Loucy (cell line): ENCODE data around the gene AQP1.

Experiments
- H2AFZ ChIP-seq: fragments of 200-600 bp; sonication (generic); 2 replicates; pipeline ENCODE4 v1.6.0; 2016; ENCODE audit warnings: antibody characterized with exemption, mild to moderate bottlenecking, low read length, moderate library complexity
- H3F3A ChIP-seq: fragments of 200-600 bp; 2 replicates; pipeline ENCODE4 v1.6.0; 2016; ENCODE audit warnings: antibody characterized with exemption, low read depth, mild to moderate bottlenecking
- H3K27me3 ChIP-seq: fragments of 200-600 bp; sonication (generic); 2 replicates; pipeline ENCODE4 v1.6.1; 2014; ENCODE audit warnings: low read length, mild to moderate bottlenecking; ENCODE audit not compliant: insufficient read depth, poor library complexity, severe bottlenecking
- H3K36me3 ChIP-seq: fragments of 200-600 bp; sonication (generic); 2 replicates; pipeline ENCODE4 v1.6.1; 2016; ENCODE audit warnings: low read length; ENCODE audit not compliant: insufficient read depth
- H3K4me1 ChIP-seq: fragments of 200-600 bp; sonication (generic); 2 replicates; pipeline ENCODE4 v1.5.1; 2014; ENCODE audit warnings: low read length, mild to moderate bottlenecking; ENCODE audit not compliant: insufficient read depth, poor library complexity, severe bottlenecking
- H3K4me2 ChIP-seq: fragments of 200-600 bp; sonication (generic); 2 replicates; pipeline ENCODE4 v1.6.0; 2014; ENCODE audit warnings: antibody characterized with exemption, low read length, low read depth, mild to moderate bottlenecking; ENCODE audit not compliant: poor library complexity, severe bottlenecking
- H3K4me3 ChIP-seq: fragments of 200-600 bp; sonication (generic); 2 replicates; pipeline ENCODE4 v1.5.1; 2014; ENCODE audit warnings: low read length, mild to moderate bottlenecking, mixed read lengths; ENCODE audit not compliant: poor library complexity, severe bottlenecking
- H3K79me2 ChIP-seq: fragments of 200-600 bp; sonication (generic); 2 replicates; pipeline ENCODE4 v1.6.1; 2014; ENCODE audit warnings: low read length; ENCODE audit not compliant: insufficient read depth
- H3K9ac ChIP-seq: fragments of 200-600 bp; sonication (generic); 2 replicates; pipeline ENCODE4 v1.6.0; 2014; ENCODE audit warnings: mild to moderate bottlenecking, low read depth, low read length, moderate library complexity; ENCODE audit not compliant: poor library complexity, severe bottlenecking
- H3K9me2 ChIP-seq: fragments of 200-600 bp; sonication (generic); replicated peaks from 2 replicates; pipeline ENCODE4 v1.6.1; 2016; ENCODE audit warnings: low read depth, low read length, mixed read lengths
- H3K9me3 ChIP-seq: fragments of 200-600 bp; sonication (generic); 2 replicates; pipeline ENCODE4 v1.6.1; 2014; ENCODE audit warnings: mild to moderate bottlenecking, antibody characterized with exemption, low read length, low read depth; ENCODE audit not compliant: insufficient read depth
- H4K20me1 ChIP-seq: fragments of 200-600 bp; sonication (generic); 2 replicates; pipeline ENCODE4 v1.6.0; 2014; ENCODE audit warnings: antibody characterized with exemption, low read length, mild to moderate bottlenecking; ENCODE audit not compliant: insufficient read depth, poor library complexity, severe bottlenecking
- EZH2phosphoT487 ChIP-seq: fragments of 200-600 bp; IDR thresholded peaks from 2 replicates; pipeline ENCODE4 v1.6.1; 2018; ENCODE audit warnings: antibody characterized with exemption, mild to moderate bottlenecking, moderate library complexity, borderline replicate concordance
- TF ChIP-seq, protein P1 (sequence below): fragments of 200-600 bp; sonication (generic); conservative IDR thresholded peaks from 2 replicates; pipeline ENCODE4 v1.5.1; 2014; ENCODE audit warnings: mild to moderate bottlenecking, antibody characterized with exemption, low read length

Gene AQP1

DNA sequence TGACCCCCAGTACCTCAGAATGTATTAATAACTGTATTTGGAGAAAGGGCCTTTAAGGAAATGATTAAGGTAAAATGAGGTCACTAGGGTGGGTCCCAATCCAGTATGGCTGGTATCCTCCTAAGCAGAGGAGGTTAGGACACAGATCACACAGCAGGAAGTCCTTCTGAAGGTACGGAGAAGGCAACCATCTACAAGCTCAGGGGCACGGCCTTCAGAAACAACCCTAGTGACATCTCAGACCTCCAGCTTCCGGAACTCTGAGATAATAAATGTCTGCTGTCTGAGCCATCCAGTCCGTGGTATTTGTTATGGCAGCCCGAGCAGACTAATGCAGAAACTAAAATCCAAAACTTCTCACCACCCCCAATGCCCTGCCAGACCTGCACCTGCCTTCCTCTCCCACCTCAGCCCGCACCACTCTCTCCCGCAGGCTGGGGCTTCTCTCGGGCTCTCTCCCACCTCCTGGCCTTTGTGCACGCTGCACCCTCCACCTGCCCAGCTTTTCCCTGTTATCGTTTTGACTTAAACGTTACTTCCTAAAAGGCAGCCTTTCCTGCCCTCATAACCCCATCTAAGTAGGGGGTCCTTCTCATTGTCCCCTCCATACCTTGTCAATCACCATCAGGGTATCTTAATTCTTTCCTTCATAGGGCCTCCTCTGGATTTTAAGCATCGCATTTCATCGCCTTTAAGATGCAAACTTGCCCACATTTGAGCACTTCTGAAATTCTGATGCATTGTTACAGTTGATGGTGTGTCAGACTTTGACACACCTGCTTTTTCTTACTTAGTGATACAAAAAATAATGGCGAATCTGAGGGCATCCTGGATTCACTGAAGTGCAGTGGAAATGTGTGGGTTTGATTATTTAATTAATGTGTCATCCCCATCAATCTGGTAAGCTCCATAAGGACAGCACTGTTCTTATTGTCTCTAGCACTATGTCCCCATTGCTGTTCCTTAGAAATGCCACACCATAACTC lies 32.2 kb upstream of the AQP1 start:
- no peaks in the 10 kb centered on the region for H3K36me3 ChIP-seq
- no peak overlapping the region for H3K4me2 ChIP-seq
- TF ChIP-seq EZH2phosphoT487: no peak
- TF ChIP-seq, protein P1, sequence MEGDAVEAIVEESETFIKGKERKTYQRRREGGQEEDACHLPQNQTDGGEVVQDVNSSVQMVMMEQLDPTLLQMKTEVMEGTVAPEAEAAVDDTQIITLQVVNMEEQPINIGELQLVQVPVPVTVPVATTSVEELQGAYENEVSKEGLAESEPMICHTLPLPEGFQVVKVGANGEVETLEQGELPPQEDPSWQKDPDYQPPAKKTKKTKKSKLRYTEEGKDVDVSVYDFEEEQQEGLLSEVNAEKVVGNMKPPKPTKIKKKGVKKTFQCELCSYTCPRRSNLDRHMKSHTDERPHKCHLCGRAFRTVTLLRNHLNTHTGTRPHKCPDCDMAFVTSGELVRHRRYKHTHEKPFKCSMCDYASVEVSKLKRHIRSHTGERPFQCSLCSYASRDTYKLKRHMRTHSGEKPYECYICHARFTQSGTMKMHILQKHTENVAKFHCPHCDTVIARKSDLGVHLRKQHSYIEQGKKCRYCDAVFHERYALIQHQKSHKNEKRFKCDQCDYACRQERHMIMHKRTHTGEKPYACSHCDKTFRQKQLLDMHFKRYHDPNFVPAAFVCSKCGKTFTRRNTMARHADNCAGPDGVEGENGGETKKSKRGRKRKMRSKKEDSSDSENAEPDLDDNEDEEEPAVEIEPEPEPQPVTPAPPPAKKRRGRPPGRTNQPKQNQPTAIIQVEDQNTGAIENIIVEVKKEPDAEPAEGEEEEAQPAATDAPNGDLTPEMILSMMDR: no peak
- H3K4me1 ChIP-seq: no peaks in the 10 kb centered on the region
- no peak overlapping the region for H2AFZ ChIP-seq
- H3K9me3 ChIP-seq: no peaks in the 10 kb centered on the region
- H3K9ac ChIP-seq: no peak overlapping the region
- H3K79me2 ChIP-seq: no peaks in the 10 kb centered on the region
- H3K27me3 ChIP-seq: no peaks in the 10 kb centered on the region
- no peaks in the 10 kb centered on the region for H3F3A ChIP-seq
- no peaks in the 10 kb centered on the region for H3K9me2 ChIP-seq
- no peak overlapping the region for H3K4me3 ChIP-seq
- H4K20me1 ChIP-seq: no peaks in the 10 kb centered on the region

DNA sequence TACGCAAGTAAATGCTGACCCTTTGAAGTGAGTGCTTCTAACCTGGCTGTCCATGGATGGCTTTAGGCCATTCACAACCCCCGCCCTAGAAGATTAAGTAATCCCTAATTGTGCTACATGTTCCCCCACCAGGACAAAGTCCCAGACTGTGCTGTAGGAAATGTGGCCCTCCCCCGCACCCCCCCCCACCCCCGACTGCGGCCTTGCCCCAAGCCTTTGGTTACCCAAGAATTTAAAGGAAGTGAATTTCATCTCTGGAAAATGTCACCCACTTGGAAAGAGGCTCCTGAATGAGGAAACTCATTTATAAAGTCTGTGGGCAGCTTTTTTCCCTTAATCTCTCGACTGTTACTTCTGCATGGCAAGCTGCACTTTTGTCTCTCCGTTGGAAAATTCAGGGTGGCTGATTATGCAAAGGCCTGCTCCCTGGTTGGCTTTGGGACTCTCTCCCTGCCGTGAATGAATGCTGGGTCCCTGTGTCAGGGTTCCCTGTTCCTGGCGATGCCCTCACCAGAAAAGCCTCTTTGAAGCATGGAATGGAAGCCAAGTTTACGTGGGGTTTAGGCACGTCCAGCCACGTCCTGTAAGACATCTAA lies 31.4 kb upstream of the AQP1 start:
- Histone ChIP-seq H4K20me1 (no peaks in the 10 kb centered on the region), H2AFZ (no peak overlapping the region), H3K4me3 (no peak overlapping the region), H3K27me3 (no peaks in the 10 kb centered on the region), H3K4me2 (no peak overlapping the region), H3K9me2 (no peaks in the 10 kb centered on the region), H3K36me3 (no peaks in the 10 kb centered on the region), H3K9ac (no peak overlapping the region), H3K9me3 (no peaks in the 10 kb centered on the region), H3K4me1 (no peaks in the 10 kb centered on the region), H3K79me2 (no peaks in the 10 kb centered on the region), H3F3A (no peaks in the 10 kb centered on the region)
- TF ChIP-seq, protein P1: no peak
- no peak for TF ChIP-seq EZH2phosphoT487

DNA sequence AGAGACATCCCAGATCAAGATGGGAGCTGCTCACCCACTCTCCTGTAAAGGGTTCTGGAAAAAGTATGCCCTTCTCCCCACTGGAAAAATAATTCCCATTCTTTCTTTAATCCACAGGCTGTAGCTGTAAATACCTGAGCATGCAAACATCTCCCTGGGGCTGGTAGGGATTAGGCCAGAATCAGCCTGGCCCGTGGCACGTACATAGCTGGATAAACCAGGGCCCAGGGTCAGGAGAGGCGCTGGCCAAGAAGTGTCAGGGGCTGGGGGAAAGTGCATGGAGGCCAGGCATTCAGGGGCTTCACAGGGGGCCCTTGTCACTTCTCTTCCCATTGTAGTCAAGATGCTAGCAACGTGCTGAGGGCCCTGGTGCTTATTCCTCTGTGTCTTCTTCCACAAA lies 30.7 kb upstream of the AQP1 start:
- H3K4me1 ChIP-seq: no peaks in the 10 kb centered on the region
- H3K4me3 ChIP-seq: no peak overlapping the region
- H3K9ac ChIP-seq: no peak overlapping the region
- no peak overlapping the region for H2AFZ ChIP-seq
- H3K79me2 ChIP-seq: no peaks in the 10 kb centered on the region
- no peaks in the 10 kb centered on the region for H3F3A ChIP-seq
- H3K27me3 ChIP-seq: no peaks in the 10 kb centered on the region
- no peaks in the 10 kb centered on the region for H3K36me3 ChIP-seq
- H4K20me1 ChIP-seq: no peaks in the 10 kb centered on the region
- no peaks in the 10 kb centered on the region for H3K9me3 ChIP-seq
- no peak overlapping the region for H3K4me2 ChIP-seq
- no peak for TF ChIP-seq EZH2phosphoT487
- TF ChIP-seq, protein P1: no peak
- H3K9me2 ChIP-seq: no peaks in the 10 kb centered on the region
